Body of pancreas (tissue), 4 donors: ENCODE results near the gene AQP12B.

ENCODE experiments used
- CTCF ChIP-seq, 7 experiments: fragments of 450-650 bp in 4 of 7; fragments of 200-600 bp in 3 of 7; sonication (generic) in 3 of 7; IDR thresholded peaks; one replicate each; pipeline ENCODE4 v1.5.1; 2016 to 2019; ENCODE audit warnings: antibody characterized with exemption in 7 of 7
- POLR2A ChIP-seq, 3 donors: fragments of 450-650 bp; IDR thresholded peaks; one replicate each; pipeline ENCODE4 v1.6.1; 2016; ENCODE audit warnings: antibody characterized with exemption in 3 of 3, mild to moderate bottlenecking in 2 of 3

GRCh38 chr2:240689975-240690374 lies 7.3 kb upstream of the AQP12B start:
- no peak for TF ChIP-seq POLR2A (IDR thresholded peaks at IDR 0.05)
- TF ChIP-seq CTCF (IDR thresholded peaks at IDR 0.05) = no peak
